Measurements from ENCODE around the gene THADA.

THADA gene

GRCh38 chr2:43472527-43473194 lies 123.2 kb downstream of the THADA start:
- TF ChIP-seq CTCF (IDR thresholded peaks at IDR 0.05; ENCODE audit: low read depth, low read length) = no peak
- H3K27me3 ChIP-seq (ENCODE audit: insufficient read depth, low read depth, severe bottlenecking) = no peaks in the 10 kb centered on the region
- H3K27ac ChIP-seq = no peak overlapping the region
- no peak overlapping the region for H3K4me3 ChIP-seq (ENCODE audit: low read depth, low read length)
- no peak for DNase-seq
- H3K9me3 ChIP-seq (ENCODE audit: severe bottlenecking) = no peaks in the 10 kb centered on the region
- no peaks in the 10 kb centered on the region for H3K36me3 ChIP-seq

GRCh38 chr2:43469713-43470112 lies 126.1 kb downstream of the THADA start:
- Histone ChIP-seq H3K4me3 (ENCODE audit: low read depth, low read length) (no peak overlapping the region), H3K9me3 (ENCODE audit: severe bottlenecking) (no peaks in the 10 kb centered on the region), H3K27ac (no peak overlapping the region), H3K27me3 (ENCODE audit: insufficient read depth, low read depth, severe bottlenecking) (no peaks in the 10 kb centered on the region), H3K36me3 (no peaks in the 10 kb centered on the region)
- no peak for TF ChIP-seq CTCF (IDR thresholded peaks at IDR 0.05; ENCODE audit: low read depth, low read length)
- DNase-seq = no peak

GRCh38 chr2:43469094-43469493 lies 126.7 kb downstream of the THADA start:
- H3K36me3 ChIP-seq = no peaks in the 10 kb centered on the region
- no peak for TF ChIP-seq CTCF (IDR thresholded peaks at IDR 0.05; ENCODE audit: low read depth, low read length)
- no peak for DNase-seq
- no peaks in the 10 kb centered on the region for H3K27me3 ChIP-seq (ENCODE audit: insufficient read depth, low read depth, severe bottlenecking)
- H3K4me3 ChIP-seq (ENCODE audit: low read depth, low read length) = no peak overlapping the region
- H3K27ac ChIP-seq = no peak overlapping the region
- no peaks in the 10 kb centered on the region for H3K9me3 ChIP-seq (ENCODE audit: severe bottlenecking)

- H3K27ac ChIP-seq = no peak overlapping the region
- H3K27me3 ChIP-seq (ENCODE audit: insufficient read depth, low read depth, severe bottlenecking) = no peaks in the 10 kb centered on the region
- no peak for TF ChIP-seq CTCF (IDR thresholded peaks at IDR 0.05; ENCODE audit: low read depth, low read length)
- no peaks in the 10 kb centered on the region for H3K9me3 ChIP-seq (ENCODE audit: severe bottlenecking)
- H3K36me3 ChIP-seq = no peaks in the 10 kb centered on the region
- no peak for DNase-seq
- H3K4me3 ChIP-seq (ENCODE audit: low read depth, low read length) = no peak overlapping the region
These were observed 127.9 kb downstream of the THADA start for GRCh38 chr2:43467891-43468290.

GRCh38 chr2:43465234-43465633 lies 130.6 kb downstream of the THADA start:
- TF ChIP-seq CTCF (IDR thresholded peaks at IDR 0.05; ENCODE audit: low read depth, low read length) = no peak
- H3K36me3 ChIP-seq = no peaks in the 10 kb centered on the region
- H3K27me3 ChIP-seq (ENCODE audit: insufficient read depth, low read depth, severe bottlenecking) = no peaks in the 10 kb centered on the region
- H3K27ac ChIP-seq = no peak overlapping the region
- no peak overlapping the region for H3K4me3 ChIP-seq (ENCODE audit: low read depth, low read length)
- H3K9me3 ChIP-seq (ENCODE audit: severe bottlenecking) = no peaks in the 10 kb centered on the region
- no peak for DNase-seq

GRCh38 chr2:43464590-43464989 lies 131.2 kb downstream of the THADA start:
- no peaks in the 10 kb centered on the region for H3K36me3 ChIP-seq
- DNase-seq = no peak
- no peaks in the 10 kb centered on the region for H3K9me3 ChIP-seq (ENCODE audit: severe bottlenecking)
- H3K27me3 ChIP-seq (ENCODE audit: insufficient read depth, low read depth, severe bottlenecking) = no peaks in the 10 kb centered on the region
- no peak for TF ChIP-seq CTCF (IDR thresholded peaks at IDR 0.05; ENCODE audit: low read depth, low read length)
- H3K27ac ChIP-seq = no peak overlapping the region
- no peak overlapping the region for H3K4me3 ChIP-seq (ENCODE audit: low read depth, low read length)

Data from WERI-Rb-1 (cell line).